NT2/D1 (cell line): Measurements from ENCODE around the gene GCK.

Experiments used
- SUZ12 ChIP-seq: IDR thresholded peaks from 2 replicates; pipeline ENCODE4 v1.6.1; 2011; ENCODE audit not compliant: insufficient read length, insufficient read depth; ENCODE audit errors: extremely low read depth
- YY1 ChIP-seq: IDR thresholded peaks from 2 replicates; pipeline ENCODE4 v1.6.1; 2011; ENCODE audit not compliant: insufficient read length, insufficient read depth
- ZNF274 ChIP-seq: IDR thresholded peaks from 2 replicates; pipeline ENCODE4 v1.6.1; 2011; ENCODE audit warnings: mild to moderate bottlenecking, low read depth, low read length

DNA sequence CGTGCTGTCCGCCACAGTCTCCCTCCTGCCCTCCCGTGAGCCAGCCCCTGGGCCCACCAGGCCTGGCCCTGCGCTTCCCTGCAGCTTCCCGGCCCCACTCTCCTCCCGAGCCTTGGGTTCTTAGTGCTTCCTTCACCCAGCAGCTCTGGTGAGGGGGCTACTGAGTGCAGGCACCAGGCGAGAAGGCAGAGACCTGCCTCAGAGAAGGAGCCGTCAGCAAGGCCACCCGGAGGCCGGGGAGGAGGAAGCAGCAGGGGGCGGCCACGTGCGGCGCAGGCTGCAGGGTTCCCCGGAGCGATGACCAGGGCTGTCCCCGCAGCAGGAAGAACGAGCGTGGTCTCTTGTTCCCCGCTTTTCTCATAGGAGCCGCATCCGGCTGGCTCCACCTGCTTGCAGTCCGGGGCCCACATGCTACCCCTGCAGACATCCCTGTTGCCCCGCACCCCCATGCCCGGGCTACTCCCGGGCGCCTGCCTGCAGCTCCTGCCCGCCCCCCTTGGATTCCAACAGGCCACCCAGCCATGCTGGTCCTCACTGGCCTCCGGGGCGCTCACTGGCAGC, 32.1 kb upstream of the GCK start:
- no peak for TF ChIP-seq YY1
- TF ChIP-seq SUZ12, result no peak
- TF ChIP-seq ZNF274, result no peak
